NB4 (cell line): ENCODE data around the gene FURIN.

Source experiments
- POLR2A ChIP-seq: IDR thresholded peaks from 2 replicates; pipeline ENCODE4 v1.6.1; 2011; ENCODE audit warnings: mild to moderate bottlenecking; ENCODE audit not compliant: insufficient read length; ENCODE audit errors: extremely low read depth
- TF ChIP-seq, protein P1 (sequence below): IDR thresholded peaks from 2 replicates; pipeline ENCODE4 v1.6.1; 2011; ENCODE audit warnings: low read depth, low read length
- TF ChIP-seq, protein P2 (sequence below): IDR thresholded peaks from one replicate; pipeline ENCODE4 v1.5.1; 2012; ENCODE audit warnings: low read depth, low read length

DNA sequence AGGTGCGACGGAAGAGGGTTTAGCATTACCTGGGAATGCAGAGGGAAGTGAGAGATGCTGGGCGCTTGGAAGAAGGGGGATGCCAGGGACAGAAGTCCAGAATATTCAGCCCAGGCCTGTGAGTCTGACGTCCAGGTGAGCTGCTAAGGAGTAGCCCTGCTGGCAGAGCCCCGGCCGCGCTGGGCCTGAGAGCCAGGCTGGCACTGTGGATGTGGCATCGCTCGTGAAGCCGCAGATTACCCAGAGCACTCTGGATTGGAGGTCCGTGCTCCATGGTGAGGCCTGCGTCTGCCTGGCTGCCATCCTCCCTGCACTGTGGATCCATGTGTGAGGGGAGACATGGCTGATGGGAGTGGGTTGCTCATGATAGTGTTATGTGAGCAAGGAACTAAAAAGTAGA, 49.2 kb downstream of the FURIN start:
- TF ChIP-seq, protein P1, sequence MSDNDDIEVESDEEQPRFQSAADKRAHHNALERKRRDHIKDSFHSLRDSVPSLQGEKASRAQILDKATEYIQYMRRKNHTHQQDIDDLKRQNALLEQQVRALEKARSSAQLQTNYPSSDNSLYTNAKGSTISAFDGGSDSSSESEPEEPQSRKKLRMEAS, result no peak
- TF ChIP-seq, protein P2, sequence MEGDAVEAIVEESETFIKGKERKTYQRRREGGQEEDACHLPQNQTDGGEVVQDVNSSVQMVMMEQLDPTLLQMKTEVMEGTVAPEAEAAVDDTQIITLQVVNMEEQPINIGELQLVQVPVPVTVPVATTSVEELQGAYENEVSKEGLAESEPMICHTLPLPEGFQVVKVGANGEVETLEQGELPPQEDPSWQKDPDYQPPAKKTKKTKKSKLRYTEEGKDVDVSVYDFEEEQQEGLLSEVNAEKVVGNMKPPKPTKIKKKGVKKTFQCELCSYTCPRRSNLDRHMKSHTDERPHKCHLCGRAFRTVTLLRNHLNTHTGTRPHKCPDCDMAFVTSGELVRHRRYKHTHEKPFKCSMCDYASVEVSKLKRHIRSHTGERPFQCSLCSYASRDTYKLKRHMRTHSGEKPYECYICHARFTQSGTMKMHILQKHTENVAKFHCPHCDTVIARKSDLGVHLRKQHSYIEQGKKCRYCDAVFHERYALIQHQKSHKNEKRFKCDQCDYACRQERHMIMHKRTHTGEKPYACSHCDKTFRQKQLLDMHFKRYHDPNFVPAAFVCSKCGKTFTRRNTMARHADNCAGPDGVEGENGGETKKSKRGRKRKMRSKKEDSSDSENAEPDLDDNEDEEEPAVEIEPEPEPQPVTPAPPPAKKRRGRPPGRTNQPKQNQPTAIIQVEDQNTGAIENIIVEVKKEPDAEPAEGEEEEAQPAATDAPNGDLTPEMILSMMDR, result no peak
- no peak for TF ChIP-seq POLR2A
